Activated T-cell treated with anti-CD3 and anti-CD28 coated beads, Interleukin-2, amount 50 U/mL, for 1 hour (primary cell): ENCODE data around the gene ITPRIPL1.

Experiments used
- DNase-seq: peaks from one replicate; pipeline ENCODE4 v3.0.0-alpha.2; 2020

Gene ITPRIPL1

DNA sequence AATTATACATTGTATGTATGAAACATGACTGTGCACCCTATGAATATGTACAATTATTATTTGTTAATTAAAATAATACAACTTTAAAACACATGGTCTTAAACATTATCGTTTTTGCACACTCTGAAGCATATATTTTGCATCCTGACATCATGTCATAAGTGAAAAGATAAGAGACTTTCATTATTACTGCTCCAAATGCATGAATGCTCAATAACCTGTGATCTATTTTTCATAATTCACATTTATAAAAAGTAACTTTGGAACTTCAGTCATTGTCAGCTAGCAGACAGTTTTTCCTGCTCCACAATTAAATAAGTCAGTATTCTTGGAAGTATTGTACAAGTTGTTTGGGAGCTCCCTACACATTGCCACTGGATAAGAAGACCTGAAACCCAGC lies 1.3 kb upstream of the ITPRIPL1 start:
- DNase-seq, result no peak

- no peak for DNase-seq
These were observed 436 bp upstream of the ITPRIPL1 start for GRCh38 chr2:96324721-96325040.

DNA sequence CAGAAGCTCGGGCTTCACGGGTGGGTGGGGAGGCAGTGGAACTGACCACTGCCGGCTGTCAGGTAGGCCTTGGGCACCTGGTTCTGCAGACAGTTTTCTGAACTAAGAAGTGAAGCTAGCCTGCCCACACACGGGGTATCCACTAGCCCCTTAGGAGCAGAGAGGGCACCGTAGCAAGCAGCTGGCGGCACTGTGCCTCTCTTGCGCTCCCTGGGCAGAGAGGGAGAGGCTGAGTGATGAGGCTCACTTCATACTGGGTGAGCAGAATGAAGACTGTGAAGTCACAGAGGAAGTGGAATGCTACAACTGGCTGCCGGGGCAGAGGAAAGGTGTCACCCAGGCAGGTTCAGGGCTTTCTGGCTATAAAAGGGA lies 753 bp downstream of the ITPRIPL1 start:
- peak; percentile 61 for DNase-seq

- no peak for DNase-seq
These were observed 1.4 kb downstream of the ITPRIPL1 start for GRCh38 chr2:96326564-96326963.

DNA sequence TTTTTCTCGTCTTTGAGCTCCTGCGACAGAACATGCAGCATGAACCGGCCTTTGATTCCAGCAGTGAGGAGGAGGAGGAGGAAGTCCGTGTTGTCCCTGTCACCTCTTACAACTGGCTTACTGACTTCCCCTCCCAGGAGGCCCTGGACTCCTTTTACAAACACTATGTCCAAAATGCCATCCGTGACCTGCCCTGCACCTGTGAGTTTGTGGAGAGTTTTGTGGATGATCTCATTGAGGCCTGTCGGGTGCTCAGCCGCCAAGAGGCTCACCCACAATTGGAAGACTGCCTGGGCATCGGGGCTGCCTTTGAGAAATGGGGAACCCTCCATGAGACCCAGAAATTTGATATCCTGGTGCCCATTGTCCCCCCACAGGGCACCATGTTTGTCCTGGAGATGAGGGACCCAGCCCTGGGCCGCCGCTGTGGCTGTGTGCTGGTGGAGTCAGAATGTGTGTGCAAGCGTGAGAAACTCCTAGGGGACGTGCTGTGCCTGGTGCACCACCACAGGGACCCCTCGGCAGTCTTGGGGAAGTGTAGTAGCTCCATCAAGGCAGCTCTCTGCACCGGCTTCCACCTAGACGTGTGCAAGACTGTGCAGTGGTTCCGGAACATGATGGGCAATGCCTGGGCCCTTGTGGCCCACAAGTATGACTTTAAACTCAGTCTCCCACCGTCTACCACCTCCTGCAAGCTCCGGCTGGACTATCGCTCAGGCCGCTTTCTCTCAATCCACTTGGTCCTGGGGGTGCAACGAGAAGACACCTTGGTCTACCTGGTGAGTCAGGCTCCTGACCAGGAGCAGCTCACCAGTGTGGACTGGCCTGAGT lies 2.1 kb downstream of the ITPRIPL1 start:
- DNase-seq, result no peak

DNA sequence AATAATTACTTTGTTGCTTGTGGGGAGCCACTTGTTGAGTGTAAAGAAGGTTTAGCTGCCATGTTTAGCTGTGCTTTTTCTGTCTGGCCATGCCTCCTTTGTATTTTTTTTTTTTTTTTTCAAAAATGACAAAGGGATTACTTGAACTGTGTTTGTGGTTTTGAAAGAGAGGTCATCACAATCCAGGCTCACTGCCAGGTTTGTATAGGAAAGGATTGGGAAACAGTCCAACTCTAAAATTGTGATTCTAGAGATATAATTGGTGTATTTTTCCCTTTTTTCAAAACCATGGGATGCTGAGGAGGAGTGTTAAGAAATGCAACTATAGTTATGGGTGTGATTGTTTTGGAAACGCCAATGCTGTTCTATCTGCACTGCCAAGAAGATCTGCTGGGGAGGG lies 4.3 kb downstream of the ITPRIPL1 start:
- no peak for DNase-seq

DNA sequence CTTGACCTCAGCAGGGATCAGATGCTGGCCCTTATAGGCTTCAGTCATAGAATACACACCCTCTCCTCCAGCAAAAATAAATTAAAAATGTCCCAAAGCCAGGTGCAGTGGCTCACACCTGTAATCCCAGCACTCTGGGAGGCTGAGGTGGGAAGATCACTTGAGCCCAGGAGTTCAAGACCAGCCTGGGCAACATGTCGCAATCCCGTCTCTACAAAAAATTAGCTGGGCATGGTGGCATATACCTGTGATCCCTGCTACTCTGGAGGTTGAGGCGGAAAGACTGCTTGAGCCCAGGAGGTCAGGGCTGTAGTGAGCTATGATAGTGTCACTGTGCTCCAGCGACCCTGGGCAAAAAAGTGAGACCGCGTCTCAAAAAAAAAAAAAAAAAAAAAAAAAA lies 4.8 kb downstream of the ITPRIPL1 start:
- no peak for DNase-seq

GRCh38 chr2:96330407-96330806 lies 5.3 kb downstream of the ITPRIPL1 start:
- DNase-seq, result no peak

DNA sequence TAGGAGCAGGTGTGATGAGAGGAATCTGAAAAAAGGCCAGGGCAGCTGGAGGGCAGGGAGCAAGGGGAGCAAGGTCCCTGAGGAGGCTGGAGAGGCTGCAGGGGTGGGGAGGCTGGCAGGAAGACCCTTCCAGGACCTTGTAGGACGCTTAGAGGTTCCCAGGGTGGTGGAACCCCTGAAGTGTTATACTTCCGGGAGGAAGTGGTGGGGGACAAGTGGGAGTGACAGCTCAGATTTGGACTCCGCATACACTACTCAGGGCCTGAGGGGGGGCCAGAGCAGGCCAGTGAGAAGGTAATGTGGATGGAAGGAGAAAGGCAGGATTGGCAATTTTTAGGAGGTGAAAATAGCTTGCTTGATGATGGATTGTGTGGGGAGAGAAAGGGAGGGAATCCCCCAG lies 8.6 kb downstream of the ITPRIPL1 start:
- no peak for DNase-seq

GRCh38 chr2:96336104-96336775 lies 11.1 kb downstream of the ITPRIPL1 start:
- DNase-seq, result no peak

GRCh38 chr2:96336873-96337272 lies 11.8 kb downstream of the ITPRIPL1 start:
- DNase-seq, result no peak

DNA sequence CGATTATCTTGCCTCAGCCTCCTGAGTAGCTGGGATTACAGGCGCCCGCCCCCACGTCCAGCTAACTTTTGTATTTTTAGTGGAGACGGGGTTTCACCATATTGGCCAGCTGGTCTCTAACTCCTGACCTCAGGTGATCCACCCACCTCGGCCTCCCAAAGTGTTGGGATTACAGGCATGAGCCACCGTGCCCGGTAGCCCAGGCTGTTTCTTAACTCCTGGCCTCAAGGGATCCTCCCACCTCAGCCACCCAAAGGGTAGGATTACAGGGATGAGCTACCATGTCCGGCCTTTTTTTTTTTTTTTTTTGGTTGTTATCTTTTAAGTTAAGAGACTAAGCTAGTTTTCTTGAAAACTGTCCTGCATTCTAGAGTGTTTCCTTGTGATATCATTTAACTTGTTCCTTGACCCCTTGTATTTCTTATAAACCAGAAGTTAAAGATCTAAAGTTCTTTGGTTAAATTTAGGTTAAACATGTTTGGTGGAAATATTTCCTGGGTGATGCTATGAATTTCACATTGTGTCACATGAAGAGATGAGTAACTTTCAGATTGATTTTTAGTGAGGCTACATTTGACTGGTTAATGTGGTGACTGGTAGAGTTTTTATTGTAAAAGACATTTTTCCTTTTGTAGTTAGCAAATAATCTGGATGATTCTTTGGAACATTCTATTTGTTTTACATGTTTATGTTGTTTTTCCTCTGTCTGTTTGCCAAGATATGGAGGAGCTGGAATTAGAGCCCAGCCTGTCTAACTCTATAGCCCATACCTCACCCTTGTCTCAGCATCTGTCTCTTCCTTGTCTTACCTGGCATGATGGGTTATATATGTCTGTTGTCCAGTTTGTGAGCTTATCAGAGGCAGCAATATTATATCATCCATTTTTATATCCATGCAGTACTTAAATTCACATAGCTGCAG lies 15.6 kb downstream of the ITPRIPL1 start:
- DNase-seq, result no peak

DNA sequence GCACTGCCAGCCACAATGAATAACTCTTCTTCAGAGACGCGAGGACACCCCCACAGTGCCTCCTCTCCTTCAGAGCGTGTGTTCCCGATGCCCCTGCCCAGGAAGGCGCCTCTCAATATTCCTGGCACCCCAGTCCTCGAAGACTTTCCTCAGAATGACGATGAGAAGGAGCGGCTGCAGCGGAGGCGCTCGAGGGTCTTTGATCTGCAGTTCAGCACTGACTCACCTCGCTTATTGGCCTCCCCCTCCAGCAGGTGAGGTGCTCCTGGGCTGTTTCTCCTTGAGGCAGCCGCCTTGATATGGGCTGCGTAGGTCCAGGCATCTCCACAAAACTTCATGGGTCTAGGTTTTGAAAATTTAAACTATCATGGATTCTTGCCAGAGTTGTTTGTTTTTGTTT lies 16.5 kb downstream of the ITPRIPL1 start:
- DNase-seq, result no peak

DNA sequence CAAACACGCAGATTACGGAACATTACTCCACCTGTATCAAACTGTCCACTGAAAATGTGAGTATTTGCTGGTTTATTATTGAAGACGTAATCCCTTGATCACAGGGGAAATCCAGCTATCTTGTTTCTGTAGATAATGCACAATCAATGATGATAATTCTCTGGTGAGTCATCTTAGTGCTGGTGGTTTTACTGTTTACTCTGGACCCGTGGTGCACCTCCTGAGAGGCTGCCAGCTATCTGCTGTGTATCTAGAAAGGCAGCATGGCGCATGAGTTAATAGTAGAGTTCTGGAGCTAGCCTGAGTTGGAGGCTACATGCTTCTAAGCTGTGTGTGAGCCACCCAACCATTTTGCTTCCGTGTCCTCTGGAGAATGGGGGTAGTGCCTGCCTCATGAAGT lies 17.0 kb downstream of the ITPRIPL1 start:
- DNase-seq, result no peak

DNA sequence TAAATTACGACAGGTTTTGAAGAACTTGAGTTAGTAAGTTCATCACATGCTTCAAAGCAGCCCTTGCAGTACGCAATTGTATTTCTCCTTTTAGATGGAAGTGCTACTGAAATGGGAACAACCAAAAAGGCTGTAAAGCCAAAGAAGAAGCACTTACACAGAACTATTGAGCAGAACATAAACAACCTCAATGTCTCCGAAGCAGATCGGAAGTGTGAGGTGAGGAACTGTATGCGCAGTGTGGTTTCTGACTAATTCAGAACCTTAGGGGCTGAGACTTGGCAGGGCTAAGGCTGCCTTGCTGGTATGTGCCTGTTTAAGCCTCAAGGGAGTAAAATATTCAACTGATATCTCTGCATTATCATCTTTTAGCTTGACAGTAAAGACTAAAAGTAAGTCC lies 18.9 kb downstream of the ITPRIPL1 start:
- DNase-seq, result peak; percentile 35

GRCh38 chr2:96345438-96345837 lies 20.3 kb downstream of the ITPRIPL1 start:
- no peak for DNase-seq

GRCh38 chr2:96345868-96346462 lies 20.8 kb downstream of the ITPRIPL1 start:
- no peak for DNase-seq

GRCh38 chr2:96347395-96347794 lies 22.3 kb downstream of the ITPRIPL1 start:
- no peak for DNase-seq

GRCh38 chr2:96353032-96353561 lies 28.0 kb downstream of the ITPRIPL1 start:
- DNase-seq, result no peak

DNA sequence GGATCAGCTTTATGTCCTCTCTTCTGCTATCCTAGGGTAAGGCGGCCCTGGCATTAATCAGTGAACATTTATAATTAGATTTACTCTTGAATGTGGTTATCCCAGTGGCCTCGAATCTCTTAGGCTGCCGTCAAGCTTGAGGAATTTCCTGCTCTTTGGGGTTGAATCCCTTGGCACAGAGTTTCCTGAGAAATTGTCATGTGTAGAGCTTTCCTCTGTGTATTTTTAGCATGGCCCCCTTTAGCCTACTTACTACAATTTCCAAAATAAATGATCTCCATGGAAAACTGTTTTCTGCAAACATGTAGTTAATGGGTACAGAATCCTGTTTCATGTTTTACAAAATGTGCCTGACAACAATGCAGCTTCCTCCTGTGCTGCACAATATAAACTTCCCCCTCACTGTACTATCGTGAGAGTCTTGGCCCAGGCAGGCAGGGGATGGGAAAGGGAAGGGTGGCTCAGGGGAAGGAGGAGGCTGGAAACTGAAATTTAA lies 28.5 kb downstream of the ITPRIPL1 start:
- DNase-seq, result no peak

DNA sequence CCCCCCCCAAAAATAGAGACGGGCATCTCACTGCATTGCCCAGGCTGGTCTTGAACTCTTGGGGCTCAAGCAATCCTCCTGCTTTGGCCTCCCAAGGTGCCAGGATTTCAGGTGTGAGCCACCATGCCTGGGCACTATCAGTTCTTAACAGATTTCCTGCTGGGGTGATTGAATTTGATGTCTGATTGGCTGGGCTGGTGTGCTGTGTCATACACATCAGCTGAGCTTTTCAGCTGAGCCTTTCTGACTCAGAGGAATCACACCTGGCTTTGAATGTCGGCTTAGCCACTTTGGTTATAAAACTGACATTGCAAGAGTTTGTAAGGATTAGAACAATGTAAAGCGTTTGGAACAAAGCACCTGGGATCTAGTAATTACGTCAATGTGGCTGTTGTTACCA lies 29.4 kb downstream of the ITPRIPL1 start:
- no peak for DNase-seq

DNA sequence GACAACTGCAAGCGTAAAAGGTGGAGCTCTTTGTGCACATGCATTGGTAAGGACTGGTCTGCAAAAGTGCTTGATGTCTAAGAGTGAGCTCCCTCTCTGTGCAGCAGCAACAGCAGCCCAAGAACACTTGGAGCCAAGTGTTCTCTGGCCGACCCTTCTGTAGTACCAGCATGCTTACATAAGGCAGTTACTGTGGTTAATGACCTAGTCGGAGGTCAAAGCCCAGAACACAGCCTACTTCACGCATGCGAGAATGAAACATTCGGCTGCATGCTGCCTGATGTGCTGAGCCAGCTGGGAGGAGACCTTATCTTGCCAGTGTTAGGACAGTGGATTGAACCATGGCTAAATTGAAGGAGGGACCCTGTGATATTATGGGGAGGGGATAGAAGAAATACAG lies 31.8 kb downstream of the ITPRIPL1 start:
- DNase-seq, result no peak

GRCh38 chr2:96359310-96359709 lies 34.2 kb downstream of the ITPRIPL1 start:
- DNase-seq, result peak; percentile 58
